ENCODE measurements around the gene RAB40B.
"Not testable (repeated sequence)": the region's sequence is repeated elsewhere in the genome, so short reads cannot be mapped to it uniquely, and the experiment has no call there.

Gene RAB40B

DNA sequence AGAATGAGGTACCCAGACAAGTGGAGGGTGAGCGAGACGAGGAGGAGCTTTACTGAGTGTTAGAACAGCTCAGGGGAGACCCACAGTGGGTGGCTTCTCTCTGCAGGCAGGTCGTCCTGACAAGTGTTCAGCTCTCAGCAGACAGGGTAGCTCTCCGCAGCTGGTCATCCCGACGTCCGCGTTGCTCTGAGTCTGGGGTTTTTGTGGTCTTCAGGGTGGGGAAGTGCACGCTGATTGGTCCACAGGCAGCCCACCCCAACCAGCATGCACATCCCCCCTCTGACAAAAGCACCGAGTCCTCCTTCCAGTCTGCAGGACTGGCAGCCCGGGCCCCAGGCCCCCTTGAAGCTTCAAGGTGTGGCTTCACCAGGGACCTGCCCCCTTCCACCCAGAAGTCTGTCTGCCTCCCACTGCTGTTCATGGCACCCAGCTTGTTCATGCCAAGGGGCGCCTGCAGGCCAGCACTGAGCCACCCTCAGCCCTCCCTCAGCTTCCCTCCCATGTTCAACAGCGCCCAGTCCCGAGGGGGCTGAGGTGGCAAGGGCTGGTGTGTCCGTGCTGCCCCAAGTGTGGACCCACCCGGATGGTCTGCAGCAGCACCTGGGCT lies 30.4 kb downstream of the RAB40B start:
- no peak for DNase-seq (ENCODE audit: low read depth in 2 of 2)

DNA sequence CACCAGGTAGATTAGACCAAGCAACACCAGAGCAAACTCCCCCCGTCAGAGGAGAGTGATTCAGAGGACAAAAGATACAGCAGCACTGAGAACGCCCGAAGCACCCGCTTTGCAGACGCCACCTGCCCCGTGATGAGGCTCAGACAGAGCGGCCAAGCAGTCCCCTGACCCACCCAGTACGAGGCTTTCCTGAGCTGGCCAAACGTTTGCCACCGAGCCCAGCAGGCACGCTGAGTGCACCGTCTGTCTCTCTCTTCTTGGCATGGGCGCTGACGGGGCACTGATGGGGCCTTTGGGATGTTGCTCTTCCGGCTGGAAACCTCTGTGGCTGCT lies 30.9 kb downstream of the RAB40B start:
- no peak for DNase-seq (ENCODE audit: low read depth in 2 of 2)

DNA sequence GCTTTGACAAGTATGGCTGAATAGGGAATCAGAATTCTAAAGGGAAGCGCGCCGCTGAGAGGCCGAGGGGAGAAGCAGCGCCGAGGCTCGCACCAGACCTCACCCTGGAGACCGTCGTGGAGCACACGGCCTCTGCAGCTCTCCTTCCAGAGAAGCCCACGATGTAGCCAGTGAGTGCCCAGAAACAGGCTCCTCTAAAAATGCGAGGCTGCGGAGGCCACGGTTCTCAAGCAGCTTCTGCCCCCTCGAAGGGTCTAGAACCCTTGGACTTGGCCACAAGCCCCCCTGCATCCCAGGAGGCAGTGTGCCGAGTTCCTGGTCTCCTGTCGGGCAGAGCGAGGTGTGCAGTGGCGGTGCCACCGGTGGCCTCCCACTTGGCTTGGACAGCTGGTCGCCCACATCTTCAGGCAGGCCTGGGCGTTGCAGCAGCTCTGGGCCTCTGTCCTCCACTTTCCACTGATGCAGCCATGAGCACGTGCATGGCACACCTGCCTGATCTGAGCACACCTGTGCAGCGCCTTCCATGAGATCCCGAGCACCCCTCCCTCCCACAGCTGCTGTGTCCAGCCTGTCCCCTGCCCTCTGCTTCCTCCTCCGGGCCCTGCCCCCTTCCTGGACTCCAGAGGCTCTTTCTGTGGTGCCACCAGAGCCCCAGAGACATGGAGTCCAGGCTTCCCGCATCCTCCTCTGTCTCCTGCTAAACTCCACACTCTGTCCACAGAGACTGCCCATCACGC lies 31.4 kb downstream of the RAB40B start:
- no peak for DNase-seq (ENCODE audit: low read depth in 2 of 2)

DNA sequence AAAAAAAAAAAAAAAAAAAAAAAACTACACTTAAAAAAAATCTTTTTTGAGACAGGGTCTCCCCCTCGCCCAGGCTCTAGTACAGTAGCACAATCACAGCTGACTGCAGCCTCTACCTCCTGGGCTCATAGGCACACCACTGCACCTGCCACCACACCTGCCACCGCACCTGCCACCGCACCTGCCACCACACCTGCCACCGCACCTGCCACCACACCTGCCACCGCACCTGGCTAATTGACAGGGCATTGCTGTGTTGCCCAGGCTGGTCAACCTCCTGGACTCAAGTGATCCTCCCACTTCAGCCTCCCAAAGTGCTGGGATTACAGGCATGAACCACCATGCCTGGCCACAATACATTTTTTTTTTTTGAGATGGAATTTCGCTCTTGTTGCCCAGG lies 32.6 kb downstream of the RAB40B start:
- no peak for DNase-seq (ENCODE audit: low read depth in 2 of 2)

DNA sequence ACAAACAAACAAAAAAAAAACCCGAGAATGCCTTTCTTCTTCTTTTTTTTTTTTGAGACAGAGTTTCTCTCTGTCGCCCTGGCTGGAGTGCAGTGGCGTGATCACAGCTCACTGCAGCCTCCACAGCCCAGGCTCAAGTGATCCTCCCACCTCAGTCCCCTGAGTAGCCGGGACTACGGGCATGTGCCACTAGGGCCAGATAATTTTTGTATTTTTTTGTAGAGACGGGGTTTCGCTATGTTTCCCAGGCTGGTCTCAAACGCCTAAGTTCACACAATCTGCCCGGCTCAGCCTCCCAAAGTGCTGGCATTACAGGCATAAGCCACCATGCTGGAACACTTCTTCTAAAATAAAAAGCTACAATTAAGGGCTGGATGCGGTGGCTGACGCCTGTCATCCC lies 33.3 kb downstream of the RAB40B start:
- no peak for DNase-seq (ENCODE audit: low read depth in 2 of 2)

DNA sequence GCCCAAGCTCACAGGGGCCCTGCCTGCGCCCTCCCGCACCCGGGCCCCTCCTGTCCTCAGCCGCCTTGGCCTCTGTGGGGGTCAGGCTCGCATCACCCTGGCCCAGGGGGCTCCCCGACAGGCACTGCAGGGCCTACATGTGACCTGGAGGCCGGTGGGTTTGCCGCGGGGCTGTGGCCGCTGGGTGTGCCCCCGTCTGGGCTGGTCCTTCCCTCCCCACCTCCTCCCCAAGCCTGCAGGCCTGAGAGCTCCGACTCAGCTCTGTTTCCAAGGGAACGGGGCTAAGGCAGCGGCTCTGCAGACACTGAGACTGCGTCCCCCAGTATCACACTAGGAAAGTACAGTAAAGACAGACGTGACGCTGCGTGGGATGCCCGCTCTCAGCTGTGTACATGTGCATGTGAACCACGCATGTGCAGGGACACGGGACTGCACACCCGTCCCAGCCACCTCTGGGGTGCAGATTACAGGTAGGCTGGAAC lies 33.8 kb downstream of the RAB40B start:
- DNase-seq (ENCODE audit: low read depth in 2 of 2): no peak

DNA sequence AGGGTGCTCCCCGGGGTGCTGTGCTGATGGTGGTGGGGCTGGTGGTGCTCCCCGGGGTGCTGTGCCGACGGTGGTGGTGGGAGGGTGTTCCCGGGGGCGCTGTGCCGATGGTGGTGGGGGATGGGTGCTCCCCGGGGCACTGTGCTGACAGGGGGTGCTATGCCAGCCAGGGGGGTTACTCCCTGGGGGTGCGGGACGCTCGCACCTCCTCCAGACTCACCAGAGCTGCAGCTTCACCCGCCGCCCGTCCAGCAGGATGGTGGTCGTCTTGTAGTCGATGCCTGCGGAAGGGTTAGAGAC lies 34.3 kb downstream of the RAB40B start:
- no peak for DNase-seq (ENCODE audit: low read depth in 2 of 2)

DNA sequence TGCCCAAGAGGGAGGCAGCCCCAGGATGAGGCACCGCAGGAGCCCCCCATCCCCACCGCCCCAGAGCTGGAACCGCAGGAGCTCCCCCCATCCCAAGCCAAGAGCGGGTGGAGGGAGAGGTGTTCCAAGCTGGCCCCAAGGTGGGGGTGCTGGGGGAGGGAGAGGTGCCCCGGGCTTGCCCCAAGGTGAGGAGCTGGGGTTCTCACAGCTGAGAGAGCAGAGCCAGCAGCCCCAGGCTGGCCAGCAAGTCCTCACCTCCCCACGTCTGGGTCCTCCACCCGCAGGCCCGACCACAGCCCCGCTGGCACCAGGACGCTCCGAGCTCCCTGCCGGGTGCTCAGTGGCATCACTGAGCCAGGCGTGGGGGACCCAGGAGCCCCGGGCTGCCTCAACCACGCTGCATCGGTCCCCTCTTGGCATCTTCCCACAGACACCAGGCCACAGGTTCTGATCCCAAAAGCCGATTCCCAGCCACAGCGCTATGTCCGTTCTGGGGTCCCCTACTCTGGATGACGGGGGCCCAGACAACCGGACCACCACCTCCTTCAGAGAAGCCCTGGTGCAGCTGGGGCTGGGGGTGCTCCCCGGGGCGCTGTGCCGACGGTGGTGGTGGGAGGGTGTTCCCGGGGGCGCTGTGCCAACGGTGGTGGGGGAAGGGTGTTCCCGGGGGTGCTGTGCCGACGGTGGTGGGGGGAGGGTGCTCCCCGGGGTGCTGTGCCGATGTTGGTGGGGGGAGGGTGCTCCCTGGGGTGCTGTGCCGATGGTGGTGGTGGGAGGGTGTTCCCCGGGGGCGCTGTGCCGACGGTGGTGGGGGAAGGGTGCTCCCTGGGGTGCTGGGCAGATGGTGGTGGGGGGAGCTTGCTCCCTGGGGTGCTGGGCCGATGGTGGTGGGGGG lies 34.9 kb downstream of the RAB40B start:
- DNase-seq (ENCODE audit: low read depth in 2 of 2): no peak

DNA sequence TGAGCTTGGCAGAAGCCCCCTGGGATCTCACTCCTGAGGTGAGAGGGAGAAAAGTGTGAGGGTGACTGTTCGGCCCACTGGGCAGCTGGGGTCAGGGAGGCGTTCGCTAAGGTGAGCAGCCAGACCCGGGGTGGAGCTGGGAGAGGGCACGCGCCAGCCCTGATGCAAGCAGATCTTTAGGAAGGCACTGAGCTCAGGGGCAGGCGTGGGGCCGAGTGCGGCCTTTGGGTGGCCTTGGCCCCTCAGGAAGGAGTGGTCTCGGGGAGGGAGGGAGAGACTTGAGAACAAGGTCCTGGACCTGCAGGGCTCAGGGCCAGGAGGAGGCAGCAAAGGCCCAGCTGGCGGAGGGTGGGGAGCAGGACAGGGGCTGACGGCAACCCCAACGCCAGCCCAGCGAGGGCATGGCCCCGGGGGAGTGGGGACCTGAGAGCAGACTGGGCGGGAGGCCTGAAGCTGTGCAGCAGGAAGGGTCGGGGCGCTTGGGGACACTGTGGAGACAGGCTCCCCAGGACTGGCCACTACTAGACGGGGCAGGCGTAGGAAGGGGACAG lies 35.7 kb downstream of the RAB40B start:
- DNase-seq (ENCODE audit: low read depth in 2 of 2): no peak

DNA sequence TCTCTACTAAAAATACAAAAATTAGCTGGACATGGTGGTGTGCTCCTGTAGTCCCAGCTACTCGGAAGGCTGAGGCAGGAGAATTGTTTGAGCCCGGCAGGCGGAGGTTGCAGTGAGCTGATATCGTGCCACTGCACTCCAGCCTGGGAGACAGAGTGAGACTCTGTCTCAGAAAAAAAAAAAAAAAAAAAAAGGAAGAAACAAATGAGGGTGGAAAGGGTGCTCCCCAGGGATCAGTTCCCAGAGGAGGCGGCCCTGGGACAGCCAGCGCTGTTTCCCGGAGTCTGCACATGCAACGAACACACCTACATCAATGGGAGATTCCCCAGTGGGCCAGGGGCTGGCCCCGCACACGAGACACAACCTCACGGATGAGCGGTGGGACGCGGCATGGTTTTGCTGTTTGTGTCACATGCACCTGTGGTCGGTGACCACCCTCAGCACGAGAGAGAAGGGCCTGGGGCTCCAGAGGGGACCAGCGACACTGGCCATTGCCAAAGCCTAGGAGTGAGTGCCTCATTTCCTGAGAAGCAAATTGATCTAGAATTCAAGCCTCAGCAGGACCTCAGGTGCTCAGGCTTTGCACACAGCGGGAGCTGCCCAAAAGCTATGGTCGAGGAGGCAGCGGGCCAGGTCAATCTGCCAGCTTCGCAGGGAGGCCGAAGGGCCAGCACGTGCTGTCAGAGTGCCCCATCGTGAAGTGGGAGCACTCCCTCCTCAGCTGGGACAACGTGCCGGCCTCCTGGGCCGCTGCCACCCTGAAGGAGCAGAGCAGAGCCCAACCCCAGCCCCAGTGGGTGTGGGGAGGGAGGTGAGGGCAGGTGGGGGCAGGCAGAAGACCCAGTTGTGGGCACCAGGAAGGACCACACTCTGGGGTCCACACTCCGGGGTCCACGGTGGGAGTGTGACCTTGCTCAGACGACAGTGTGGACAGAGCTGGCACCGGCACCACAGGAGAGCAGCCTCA lies 36.5 kb downstream of the RAB40B start:
- DNase-seq (ENCODE audit: low read depth in 2 of 2): no peak

DNA sequence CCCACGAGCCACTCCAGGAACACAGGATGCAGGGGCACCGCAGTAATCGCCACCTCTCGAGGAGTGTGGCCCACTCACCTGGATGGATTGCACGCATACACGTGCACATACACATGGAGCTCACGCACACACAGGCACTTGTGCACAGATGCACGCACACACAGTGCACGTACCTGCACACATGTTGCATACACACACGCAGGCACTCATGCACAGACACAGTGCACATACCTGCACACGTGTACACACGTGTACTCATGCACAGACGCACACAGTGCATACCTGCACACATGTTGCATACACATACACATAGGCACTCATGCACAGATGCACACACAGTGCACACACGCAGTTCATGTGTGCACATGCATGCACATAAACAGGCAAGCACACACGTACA lies 38.6 kb downstream of the RAB40B start:
- no peak for DNase-seq (ENCODE audit: low read depth in 2 of 2)

DNA sequence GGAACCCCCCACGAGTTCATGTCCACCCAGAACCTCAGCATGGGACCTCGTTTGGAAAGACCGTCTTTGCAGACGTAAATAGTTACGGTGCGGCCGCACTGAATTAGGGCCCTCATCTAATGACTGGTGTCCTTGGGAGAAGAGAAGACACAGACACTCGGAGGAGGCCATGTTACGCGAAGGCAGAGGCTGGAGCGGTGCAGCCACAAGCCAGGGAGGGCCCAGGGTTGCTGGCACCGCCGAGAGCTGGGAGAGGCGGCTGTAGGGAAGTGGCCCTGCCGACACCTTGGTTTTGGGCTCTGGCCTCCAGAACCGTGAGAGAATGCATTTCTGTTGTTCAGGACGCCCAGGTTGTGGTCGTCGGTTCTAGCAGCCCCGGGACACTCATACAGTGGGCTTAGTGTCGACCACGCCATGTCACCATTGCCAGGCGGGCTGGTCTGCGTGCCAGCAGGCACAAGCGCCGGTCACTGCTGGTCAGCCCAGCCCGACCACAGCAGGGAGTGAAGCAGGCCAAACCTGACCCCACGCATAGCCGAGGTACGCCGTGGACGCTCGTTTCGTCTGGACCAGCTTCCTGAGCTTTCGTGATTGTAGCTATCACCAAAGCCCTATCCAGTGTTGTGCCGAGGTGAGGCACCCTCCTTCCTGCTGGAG lies 39.6 kb downstream of the RAB40B start:
- no peak for DNase-seq (ENCODE audit: low read depth in 2 of 2)

DNA sequence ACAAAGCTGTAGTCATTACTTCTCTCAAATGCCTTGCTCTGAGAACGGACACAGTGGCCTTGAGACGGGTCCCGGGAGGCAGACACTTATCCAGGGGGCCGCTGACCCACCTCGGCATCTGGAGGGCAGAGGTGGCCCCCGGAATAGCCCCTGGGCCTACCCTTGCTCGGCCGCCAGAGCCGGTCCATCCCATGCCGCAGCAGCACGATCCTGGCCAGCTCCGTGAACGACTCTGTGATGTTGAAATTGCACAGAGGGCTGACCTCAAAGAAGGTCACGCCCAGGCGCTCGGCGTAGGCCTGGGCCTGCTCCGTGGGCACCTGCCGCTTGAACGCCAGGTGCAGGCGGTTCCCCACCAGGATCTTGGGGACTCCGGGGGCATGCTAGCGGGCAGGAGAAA lies 40.2 kb downstream of the RAB40B start:
- DNase-seq (ENCODE audit: low read depth in 2 of 2): no peak

DNA sequence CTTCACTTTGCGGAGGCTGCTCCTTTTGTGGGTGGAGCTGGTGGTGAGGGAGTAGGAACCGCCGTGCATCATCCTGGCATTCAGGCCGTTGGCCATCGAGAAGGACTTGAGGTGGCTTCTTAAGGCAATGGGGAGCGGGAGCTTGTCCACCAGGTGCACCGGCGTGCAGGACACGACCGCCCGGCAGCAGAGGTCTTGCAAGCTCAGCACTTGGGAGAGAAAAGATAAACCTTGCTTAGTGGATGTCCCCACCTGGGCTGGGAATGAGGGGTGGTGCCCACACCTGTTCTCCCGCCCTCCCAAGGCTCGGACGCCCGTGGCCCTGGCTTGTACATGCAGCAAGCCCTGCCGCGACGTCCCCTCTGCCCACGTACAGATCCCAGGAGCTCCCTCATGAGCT lies 40.6 kb downstream of the RAB40B start:
- no peak for DNase-seq (ENCODE audit: low read depth in 2 of 2)

DNA sequence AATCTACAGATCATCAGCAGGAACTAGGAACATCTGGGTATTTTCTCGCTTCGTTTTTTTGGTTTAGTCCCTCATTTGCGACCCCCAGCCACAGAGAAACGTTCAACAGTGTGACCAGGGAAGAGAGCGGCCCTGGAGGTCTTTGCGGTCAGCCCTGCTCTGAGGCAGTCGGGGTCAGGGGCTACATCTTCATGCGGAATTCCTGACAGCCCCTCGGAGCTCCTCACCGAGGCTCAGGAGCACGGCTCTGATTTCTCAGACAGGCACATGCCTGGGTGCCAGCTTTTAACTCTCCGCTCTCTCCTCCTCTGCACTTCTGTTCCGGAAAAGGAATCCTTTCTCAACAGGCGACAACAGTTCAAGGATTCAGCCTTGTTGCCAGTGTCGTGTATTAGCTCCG lies 42.2 kb downstream of the RAB40B start:
- no peak for DNase-seq (ENCODE audit: low read depth in 2 of 2)

DNA sequence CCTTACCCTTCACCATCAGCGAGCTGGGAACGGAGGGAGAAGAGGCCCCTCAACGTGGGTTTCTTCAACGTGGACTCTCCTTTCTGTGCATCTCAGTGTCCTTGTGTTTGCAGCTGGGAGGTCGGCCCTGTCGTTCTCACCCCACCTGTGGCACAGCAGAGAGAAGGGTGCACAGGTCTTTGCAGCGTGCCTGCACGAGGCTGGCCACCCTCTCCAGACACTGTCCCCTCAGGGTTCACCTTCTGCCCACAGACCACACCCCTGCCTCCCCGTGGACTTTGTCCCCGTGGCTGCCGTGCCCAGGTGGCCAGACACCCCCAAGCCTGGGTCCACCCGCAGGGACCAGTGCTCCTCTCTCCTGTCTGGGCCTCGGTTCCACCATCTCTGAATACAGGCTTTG lies 43.0 kb downstream of the RAB40B start:
- DNase-seq (ENCODE audit: low read depth in 2 of 2): no peak

DNA sequence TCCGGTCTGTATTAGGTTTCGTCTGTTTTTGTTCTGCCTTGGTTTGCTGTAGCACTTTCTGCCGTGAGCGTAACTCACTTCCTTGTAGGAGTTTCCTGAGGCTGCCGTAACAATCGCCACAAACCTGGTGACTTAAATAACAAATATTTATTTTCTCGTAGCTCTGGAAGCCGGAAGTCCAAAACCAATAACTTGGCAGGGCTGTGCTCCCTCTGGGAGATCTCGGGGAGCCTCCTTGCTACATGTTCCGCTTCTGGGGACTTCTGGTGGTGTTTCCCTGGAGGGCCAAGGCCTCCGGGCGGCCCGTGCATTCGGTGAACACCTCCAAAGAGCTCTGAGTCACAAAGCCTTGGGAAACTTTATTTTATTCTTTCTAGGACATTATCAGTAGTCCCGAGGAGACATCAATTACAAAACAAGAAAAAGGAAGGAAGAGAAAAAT lies 43.4 kb downstream of the RAB40B start:
- no peak for DNase-seq (ENCODE audit: low read depth in 2 of 2)

DNA sequence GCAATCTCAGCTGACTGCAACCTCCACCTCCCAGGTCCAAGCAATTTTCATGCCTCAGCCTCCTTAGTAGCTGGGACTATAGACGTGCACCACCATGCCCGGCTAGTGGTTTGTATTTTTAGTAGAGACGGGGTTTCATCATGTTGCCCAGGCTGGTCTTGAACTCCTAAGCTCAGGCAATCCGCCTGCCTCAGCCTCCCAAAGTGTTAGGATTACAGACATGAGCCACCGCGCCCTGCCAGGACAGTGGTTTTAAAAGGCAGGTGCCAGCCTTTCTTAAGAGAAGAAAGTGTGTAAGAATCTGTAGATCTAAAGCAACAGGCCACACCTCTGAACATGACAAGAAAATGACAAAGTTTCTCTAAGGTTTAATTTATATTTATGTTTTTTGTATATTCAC lies 43.9 kb downstream of the RAB40B start:
- DNase-seq (ENCODE audit: low read depth in 2 of 2): not testable (repeated sequence)

DNA sequence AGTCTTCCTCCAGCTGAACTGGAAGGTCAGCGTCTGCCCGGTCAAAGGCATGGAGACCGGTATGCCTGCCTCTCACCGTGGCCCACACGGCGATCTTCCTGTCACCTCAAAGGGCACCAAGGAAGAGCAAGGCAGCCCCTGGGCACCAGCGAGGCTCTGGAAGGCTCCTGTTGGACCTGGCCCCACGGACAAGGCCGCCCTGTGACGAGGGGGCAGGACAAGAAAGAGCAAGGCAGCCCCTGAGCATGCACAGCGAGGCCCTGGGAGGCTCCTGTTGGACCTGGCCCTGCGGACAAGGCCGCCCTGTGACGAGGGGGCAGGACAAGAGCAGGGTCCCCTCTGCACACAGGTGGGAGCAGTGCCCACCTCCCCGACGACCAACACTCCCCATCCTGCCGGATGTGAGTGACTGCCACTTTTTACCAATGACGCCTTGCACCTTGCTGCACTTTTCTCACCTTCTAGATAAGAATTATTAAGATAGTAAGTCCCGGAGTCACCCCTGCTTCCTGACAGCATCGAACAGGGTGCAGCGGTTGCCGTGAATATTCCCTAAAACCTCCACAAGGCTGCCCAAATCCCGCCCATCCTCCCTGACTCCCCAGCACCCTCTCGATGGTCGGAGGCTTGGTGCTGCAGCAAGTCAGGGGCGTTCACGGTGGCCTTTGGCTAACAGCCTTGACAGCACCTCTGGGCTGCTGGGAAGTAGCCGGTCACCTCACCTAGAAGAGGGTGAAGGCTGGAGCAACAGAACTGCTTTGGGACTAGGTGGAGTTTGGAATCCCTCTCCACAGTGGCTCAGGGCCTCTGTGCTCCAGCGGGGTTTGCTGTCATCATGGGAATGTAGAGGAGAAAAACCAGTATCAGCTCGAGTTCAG lies 44.6 kb downstream of the RAB40B start:
- no peak for DNase-seq (ENCODE audit: low read depth in 2 of 2)

DNA sequence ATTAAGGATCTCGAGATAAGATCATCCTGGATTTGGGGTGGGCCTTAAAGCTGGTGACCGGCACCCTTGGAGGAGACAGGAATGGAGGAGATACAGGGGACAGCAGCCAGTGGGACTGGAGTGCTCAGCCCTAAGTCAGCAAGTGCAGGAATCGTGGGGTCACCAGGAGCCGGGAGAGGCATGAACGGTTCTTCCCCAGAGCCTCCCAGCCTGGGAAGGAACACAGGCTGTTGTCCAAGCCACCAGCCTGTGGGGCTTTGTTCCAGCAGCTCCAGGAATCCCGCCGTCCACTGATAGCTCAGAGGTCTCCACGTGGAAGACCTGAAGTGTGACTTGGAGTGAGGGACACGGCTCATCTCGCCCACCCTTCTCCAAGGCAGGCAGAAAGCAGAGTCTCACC lies 47.8 kb downstream of the RAB40B start:
- DNase-seq (ENCODE audit: low read depth in 2 of 2): no peak

Data from stimulated activated CD4-positive, alpha-beta T cell treated with anti-CD3 and anti-CD28 coated beads, Interleukin-4, amount 100 ng/mL, for 48 hours (primary cell).